ENCODE measurements around the gene NR2E1.

NR2E1 gene

DNA sequence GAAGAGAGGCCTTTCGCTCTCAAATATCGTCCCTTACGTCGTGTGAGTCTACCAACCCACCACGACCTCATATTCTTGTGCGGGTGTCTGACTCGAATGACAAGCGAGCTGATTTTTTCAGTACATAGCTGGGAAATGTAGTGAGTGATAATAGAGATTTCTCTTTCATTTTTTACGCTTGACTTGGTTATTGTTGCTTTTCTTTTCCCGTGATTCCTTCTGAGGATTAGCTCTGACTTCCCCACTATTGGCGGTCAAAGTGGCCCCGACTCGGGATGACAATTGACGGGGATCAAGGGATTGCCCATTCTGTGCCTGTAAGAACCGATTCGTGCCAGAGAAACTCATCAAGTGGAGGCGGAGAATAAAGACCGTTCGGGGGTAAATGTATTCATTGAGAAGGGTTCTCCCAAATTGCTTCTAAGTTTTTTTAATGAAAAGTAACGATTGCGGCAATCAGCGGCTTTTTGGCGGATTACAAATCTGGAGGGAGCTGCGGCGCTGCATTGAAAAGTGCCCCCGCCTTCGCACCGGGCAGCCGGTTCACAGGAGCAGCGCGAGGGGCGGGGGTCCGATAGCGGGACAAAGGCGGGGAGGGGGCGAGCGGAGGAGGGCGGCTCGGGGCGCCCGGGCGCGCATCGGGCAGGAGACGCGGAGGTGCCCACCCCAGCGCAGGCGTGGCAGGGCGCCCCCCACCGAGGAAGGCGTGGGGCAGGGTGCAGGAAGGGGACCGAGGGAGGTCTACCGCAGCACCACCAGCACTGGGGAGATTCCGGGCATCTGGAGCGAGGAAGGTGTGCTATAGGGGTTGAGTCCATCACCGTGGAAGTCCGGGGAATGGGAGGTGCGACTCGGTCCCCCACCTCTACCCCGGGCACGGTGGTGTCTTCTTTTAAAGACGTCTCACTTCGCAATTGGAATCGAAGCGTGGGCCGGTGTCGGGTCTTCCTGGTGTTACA is 46.7 kb upstream of the NR2E1 start:
- Histone ChIP-seq H3K27ac (no peak overlapping the region), H3K4me1 (peaks cover 18% of the 10 kb centered on the region), H2AFZ (peak overlapping the region; percentile 51), H3K4me3 (ENCODE audit: low read depth, low read length) (peak overlapping the region; percentile 8), H3K4me2 (ENCODE audit: low read length) (peak overlapping the region; percentile 7), H3K79me2 (no peaks in the 10 kb centered on the region), H3K9ac (no peak overlapping the region), H3K36me3 (ENCODE audit: control insufficient read depth, insufficient read depth, low read length) (no peaks in the 10 kb centered on the region), H3K9me3 (ENCODE audit: control insufficient read depth, low read length) (no peaks in the 10 kb centered on the region), H3K27me3 (ENCODE audit: control insufficient read depth, insufficient read depth, low read length) (no peaks in the 10 kb centered on the region)
- TF ChIP-seq CTCF (IDR thresholded peaks at IDR 0.05): no peak

DNA sequence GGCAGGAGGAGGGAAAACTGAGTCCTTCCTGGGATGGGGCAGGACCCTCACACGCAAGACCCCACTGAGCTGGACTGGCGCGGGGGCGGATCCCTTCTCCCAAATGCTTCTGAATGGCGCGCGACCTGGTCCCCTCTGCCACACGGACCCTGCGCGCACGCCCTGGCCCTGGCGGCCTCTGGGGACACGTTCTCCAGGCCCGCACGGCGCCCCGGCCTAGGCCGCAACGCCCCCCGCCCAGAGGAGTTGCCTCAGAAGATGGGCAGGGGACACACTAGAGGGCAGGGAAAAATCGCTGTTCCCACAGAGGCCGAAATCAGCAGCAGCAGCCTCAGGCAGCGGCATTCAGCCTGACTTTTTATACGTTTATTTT is 46.1 kb upstream of the NR2E1 start:
- Histone ChIP-seq H3K4me2 (ENCODE audit: low read length) (no peak overlapping the region), H3K27me3 (ENCODE audit: control insufficient read depth, insufficient read depth, low read length) (no peaks in the 10 kb centered on the region), H2AFZ (no peak overlapping the region), H3K36me3 (ENCODE audit: control insufficient read depth, insufficient read depth, low read length) (no peaks in the 10 kb centered on the region), H3K9me3 (ENCODE audit: control insufficient read depth, low read length) (no peaks in the 10 kb centered on the region), H3K4me3 (ENCODE audit: low read depth, low read length) (no peak overlapping the region), H3K9ac (no peak overlapping the region), H3K79me2 (no peaks in the 10 kb centered on the region), H3K4me1 (peaks cover 24% of the 10 kb centered on the region), H3K27ac (no peak overlapping the region)
- no peak for TF ChIP-seq CTCF (IDR thresholded peaks at IDR 0.05)

- Histone ChIP-seq H3K79me2 (no peaks in the 10 kb centered on the region), H2AFZ (no peak overlapping the region), H3K36me3 (ENCODE audit: control insufficient read depth, insufficient read depth, low read length) (no peaks in the 10 kb centered on the region), H3K4me3 (ENCODE audit: low read depth, low read length) (no peak overlapping the region), H3K27ac (no peak overlapping the region), H3K27me3 (ENCODE audit: control insufficient read depth, insufficient read depth, low read length) (no peaks in the 10 kb centered on the region), H3K9me3 (ENCODE audit: control insufficient read depth, low read length) (no peaks in the 10 kb centered on the region), H3K9ac (no peak overlapping the region), H3K4me2 (ENCODE audit: low read length) (no peak overlapping the region), H3K4me1 (peaks cover 24% of the 10 kb centered on the region)
- TF ChIP-seq CTCF (IDR thresholded peaks at IDR 0.05): no peak
Measured at GRCh38 chr6:108120311-108120710, 45.5 kb upstream of the NR2E1 start.

- no peaks in the 10 kb centered on the region for H3K79me2 ChIP-seq
- H3K4me2 ChIP-seq (ENCODE audit: low read length): no peak overlapping the region
- no peak overlapping the region for H2AFZ ChIP-seq
- H3K4me3 ChIP-seq (ENCODE audit: low read depth, low read length): no peak overlapping the region
- no peak overlapping the region for H3K27ac ChIP-seq
- no peaks in the 10 kb centered on the region for H3K9me3 ChIP-seq (ENCODE audit: control insufficient read depth, low read length)
- no peaks in the 10 kb centered on the region for H3K27me3 ChIP-seq (ENCODE audit: control insufficient read depth, insufficient read depth, low read length)
- TF ChIP-seq CTCF (IDR thresholded peaks at IDR 0.05): no peak
- H3K9ac ChIP-seq: no peak overlapping the region
- H3K4me1 ChIP-seq: peaks cover 24% of the 10 kb centered on the region
- H3K36me3 ChIP-seq (ENCODE audit: control insufficient read depth, insufficient read depth, low read length): no peaks in the 10 kb centered on the region
Measured at GRCh38 chr6:108121612-108122011, 44.2 kb upstream of the NR2E1 start.

Data from parathyroid adenoma (tissue), 2 donors.